GM18873 (cell line): ENCODE data around the gene ALAS1.
A peak's percentile ranks its signal among the peaks of the same experiment; 100 is the strongest.

Source experiments
- ATAC-seq: cut with Tn5 transposase; IDR thresholded peaks from one replicate; pipeline ENCODE4 v1.9.1; 2021; ENCODE audit warnings: mild to moderate bottlenecking, moderate library complexity, moderate number of reproducible peaks; ENCODE audit not compliant: unreplicated experiment, low FRiP score

The ALAS1 gene

DNA sequence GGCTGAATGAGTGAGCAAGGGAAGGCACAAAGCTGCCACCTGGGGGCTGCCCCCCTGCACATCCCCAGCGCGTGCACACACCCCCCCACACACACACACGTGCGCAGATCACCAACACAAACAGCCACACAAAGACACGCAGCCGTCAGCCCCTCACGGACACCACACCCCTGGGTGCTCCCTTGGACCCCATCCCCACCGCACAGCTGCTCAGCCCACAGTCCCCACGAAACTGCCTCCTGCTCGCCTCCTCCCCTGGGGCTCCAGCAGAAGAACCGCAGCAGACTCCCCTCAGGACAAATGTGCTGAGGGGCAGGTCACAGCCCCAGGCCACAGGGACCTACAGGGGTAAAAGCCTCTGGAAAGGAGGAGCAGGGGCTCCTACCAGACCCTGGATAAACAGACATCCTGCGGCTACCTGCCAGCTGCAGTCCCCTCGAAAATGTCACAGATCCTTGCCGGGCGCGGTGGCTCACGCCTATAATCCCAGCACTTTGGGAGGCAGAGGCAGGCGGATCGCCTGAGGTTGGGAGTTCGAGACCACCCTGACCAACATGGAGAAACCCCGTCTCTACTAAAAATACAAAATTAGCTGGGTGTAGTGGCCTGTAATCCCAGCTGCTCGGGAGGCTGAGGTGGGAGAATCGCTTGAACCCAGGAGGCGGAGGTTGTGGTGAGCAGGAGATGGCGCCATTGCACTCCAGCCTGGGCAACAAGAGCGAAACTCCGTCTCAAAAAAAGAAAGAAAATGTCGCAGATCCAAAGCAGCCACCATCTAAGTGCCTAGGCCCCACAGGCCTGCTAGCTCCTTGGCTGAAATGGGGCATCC, 34.5 kb downstream of the ALAS1 start:
- ATAC-seq: no peak

DNA sequence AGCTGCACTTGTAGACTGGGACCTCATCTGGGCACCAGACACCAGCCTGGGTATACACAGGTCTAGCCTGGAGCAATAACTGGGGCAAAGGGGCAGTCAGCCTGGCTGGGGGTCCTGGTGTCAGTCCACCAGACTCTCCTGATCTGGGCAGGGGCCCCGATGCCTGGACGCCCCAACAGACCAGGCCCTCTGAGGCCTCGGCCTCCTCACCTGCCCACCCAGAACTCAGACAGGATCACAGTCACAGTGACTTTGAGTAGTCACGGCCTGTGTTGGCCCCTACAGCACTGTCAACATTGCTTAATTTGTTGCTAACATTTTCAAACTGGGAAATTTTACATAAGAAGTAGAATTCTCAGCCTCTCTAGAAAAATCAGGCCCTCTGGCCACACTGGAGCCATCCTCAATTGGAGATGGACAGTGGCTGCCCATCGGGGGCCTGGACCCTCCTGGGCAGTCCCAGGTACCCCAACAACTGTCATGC, 35.2 kb downstream of the ALAS1 start:
- no peak for ATAC-seq

DNA sequence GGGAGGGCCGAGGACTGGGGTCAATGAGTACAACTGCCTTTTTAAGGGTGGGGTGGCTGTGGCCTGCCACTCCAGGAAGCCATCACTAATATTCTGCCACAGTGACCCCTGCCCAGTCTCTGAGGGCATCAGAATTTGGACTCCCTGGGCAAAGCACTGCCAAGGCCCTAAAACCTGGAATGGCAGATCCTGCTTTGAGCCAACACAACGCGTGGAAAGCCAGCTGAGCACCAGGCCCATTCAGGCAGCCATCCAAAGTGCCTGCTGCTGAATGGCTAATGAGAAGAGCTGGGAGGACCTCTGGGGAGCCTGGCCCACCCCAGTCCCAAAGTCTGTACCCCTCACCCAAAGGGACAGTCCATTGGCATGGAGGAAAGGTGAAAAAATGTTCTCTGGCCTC, 36.0 kb downstream of the ALAS1 start:
- no peak for ATAC-seq

DNA sequence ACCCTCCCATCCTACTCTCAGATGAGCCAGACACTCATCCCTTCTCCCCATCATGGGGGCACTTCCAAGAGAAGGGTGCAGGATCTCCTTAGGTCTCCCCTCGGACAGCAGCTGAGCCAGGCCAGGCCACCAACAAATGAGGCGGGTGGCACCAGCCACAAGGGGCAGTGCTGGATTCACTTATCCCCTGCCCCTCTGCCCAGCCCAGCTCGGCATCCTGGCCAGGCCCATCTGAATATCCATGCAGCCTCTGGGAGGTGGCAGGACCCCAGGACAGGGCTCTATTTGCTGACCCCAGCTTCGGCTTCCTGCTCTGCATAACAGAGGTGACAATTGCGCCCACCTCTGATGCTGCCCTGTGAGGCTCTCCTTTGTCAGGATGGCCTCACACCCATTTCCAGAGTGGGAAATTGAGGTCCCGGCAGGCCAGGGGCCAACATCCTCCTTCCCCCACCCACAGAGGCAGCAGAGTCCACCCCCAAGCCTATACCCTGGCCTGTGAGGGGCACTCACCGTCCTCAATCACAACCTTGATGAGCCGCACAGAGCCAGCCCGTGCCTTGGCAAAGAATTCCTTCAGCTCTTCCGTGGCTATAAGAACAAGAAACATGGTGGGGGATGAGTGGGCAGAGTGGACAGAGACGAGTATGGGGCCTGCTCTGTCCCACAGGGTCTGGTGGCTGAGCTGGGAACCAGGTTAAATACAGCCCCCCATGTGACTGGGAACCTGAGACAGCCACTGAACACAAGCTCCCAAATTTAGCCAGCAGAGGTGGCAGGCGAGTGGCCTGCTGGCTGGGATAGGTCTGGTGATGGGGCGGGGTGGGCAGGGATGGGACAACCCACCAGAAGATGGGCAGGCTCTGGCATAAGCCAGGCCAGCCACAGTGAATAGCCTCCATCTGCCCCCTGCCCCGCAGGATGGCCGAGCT, 36.8 kb downstream of the ALAS1 start:
- ATAC-seq: no peak

DNA sequence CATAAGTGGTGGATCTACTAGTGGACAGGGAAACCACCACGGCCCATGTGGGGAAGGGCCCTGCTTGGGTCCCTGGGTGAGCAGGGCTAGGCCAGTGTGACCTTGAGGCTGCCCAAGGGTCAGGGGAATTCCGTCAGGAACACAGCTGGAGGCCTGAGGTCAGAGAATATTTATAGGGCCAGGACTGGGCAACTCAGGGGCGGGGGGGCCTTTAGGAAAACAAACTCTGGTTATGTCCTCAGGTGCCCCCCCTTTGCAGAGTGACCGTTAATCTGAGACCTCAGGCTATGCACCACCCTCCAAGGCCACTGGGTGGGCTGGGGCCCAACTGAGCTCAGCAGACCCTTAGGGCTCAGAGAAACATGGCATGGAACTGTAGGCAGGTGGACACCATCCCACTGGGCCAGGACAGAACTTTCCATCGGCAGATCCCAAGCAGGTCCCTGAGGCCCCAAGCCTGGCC, 38.5 kb downstream of the ALAS1 start:
- ATAC-seq: no peak

DNA sequence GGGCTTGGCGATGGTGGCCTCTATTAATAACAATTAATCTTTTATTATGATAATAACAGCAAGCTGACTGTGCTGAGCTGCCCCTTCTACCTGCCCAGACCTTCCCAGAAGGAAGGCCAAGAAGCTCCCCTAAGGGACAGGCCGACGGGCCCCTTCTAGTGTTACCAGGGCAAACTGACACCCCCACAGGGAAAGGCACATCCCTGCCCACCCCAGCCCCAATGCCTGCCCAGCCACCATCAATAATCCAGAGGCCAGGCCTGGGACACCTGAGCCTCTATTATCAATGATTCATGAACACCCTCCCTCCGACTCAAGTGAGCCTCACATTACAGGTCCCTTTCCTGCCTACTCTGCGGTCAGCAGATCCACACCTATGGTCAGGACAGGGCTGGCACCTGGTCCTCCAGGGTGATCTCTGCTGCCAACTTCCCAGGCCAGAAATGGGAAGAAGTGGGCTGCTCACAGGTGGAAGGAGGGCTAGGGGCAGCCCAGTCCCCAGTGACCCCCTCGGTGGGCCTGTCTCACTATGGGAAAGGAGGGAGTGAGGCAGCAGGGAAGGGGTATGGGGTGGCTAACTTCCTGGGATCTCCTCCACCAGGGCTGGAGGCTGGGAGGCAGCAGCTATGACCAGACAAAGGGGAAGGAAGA, 39.2 kb downstream of the ALAS1 start:
- no peak for ATAC-seq

DNA sequence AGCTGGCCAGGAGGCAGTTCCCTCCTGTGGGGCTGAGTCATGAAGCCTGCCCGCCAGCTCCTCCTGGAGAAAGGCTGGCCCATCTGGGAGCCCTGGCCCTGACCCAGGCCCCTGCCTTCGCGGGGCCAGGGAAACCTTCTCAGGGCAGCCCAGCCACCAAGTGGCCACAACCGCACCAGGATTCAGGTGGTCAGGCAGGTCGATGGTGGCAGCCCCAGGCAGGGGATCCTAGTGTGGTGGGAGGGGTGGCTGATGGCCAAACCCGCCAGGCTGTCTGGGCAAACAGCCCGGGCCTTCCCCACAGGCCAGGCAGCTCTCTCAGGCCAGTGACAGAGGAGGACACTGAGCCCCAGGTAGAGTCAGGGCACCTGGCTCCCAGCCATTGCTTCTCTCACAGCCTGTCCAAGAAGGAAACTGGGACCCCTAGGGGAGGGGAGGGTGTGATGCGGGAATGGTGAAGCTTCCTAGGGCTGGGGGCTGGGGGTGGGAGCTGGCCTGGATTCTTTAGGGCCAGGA, 39.8 kb downstream of the ALAS1 start:
- no peak for ATAC-seq

DNA sequence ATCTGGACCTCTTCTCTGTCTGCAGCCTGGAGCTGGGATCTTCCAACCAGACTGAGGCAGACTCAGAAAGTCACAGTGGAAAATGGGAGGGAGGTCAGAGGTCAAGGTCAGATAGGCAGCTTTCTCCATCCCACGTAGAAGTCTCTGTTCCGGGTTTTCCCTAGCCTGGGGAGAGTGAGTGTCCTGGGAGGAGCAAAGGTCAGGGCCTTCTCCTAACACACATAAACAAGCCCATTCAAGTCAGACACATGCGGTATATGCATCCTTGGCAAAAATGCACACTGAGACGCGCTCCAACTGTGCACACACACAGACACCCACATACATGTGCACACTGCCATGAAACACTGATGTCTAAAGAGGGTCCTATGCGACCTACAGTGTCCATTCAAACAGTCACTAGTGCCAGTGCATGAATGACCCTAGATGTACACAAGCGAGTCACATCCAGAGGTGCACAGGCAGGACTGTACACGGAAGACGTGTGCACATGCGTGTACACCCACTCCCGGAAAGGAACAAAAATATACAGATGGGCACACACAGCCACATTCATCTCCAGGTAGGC, 40.3 kb downstream of the ALAS1 start:
- peak; percentile 6 for ATAC-seq

DNA sequence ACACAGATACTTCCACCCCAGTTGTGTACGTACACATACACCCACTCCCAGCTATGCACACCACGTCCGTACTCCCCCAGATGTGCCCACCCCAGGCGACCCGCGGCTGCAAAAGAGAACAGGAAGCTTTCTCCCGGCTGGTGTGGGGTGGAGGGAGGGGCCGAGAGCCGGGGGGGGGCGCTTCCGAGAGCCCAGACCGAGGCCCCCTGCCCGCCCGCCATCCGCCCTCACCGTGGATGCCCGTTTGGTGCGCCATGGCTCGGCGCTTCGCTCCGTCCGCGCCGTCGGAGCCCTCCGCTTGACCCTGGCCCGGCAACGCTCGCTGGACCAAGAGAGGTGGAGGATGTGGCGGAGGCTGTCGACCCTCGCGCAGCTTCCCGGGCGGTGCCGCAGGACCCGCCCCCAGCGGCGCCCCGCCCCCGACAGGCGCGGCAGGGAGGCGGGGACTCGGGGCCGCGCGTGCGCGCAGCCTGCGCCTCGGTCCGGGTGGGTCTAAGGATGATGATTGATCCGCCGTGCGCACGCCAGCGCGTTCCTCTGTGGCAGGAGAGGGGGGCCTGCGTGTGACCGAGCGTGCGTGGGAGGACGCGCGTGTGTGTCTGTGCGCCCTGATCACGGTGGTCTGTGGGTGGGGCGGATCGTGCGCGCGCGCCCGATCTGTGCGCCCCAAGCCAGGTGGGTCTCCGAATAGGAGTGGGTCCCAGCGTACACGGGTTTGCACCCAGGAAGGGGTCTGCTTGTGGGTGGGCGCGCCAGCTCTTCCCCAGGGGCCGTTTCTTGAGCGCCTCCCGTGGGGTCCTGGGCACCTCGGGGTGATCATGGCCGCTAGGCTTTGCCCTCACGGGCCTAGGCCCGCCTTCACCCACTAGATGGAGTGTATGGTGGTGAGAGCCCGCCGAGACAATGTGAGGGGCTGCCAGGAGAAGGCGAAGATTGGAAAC, 41.1 kb downstream of the ALAS1 start, which contains the start of gene TWF2:
Gene TWF2, minus strand, starts transcription at position 398 of the 941 bp plus-strand sequence. Its CDS starts 142 bp downstream, at position 256.
- ATAC-seq: peak; percentile 47

DNA sequence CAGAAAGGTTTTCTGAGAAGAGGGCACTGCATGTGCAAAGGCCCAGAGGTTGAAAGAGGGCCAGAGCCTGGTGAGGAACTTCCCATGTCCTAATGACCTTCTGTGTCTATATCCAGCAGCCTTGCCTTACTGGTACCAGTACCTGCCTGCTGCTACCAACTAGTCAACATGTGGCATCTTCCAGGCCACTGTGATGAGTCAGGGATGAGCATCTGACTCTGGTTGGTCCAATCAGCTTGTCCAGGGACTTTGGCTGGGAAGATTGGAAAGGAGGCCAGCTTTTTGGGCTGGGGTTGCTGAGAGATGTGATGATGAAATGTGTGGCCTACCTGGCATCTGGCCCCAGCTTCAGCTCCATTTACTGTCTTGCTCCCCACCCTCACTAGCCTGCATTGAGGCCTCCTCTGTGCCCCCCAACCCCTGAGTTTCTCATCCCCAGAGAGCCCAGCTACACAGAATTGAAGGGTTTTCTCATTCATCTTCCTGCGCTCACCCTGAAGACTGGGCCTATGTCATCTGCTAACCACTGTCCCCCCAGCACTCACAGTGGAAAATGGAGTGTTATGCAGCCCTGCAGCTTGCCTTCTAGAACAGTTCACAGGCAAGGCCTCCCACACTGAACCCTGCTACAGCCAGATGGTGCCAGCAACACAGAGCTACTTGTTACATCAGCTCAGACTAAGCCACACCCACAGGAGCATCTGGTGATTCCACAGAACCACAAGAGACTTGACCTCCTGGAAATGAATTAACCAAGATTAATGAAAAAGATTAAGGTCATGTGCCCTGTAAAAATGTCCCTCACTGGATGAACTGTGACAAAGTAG, 42.3 kb downstream of the ALAS1 start:
- no peak for ATAC-seq

DNA sequence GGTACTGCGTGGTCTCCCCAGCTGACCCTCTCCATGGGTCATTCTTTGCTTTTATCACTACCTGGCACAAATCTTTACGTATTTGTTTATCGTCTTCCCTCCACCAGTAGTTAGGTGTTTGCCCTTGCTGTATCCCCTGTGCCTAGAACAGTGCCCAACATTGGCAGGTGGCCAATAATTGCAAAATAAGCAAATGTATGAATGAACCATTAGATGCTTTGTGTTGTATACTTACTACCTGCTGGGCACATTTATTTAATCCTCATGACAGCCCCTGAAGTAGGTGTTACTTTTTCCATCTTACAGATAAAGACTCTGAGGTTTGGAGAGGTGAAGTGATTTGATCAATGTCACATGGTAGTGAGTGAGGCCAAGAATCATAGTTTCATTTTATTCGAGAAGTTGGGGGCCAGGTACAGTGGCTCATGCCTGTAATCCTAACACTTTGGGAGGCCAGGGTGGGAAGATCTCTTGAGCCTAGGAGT, 43.0 kb downstream of the ALAS1 start:
- ATAC-seq: no peak

DNA sequence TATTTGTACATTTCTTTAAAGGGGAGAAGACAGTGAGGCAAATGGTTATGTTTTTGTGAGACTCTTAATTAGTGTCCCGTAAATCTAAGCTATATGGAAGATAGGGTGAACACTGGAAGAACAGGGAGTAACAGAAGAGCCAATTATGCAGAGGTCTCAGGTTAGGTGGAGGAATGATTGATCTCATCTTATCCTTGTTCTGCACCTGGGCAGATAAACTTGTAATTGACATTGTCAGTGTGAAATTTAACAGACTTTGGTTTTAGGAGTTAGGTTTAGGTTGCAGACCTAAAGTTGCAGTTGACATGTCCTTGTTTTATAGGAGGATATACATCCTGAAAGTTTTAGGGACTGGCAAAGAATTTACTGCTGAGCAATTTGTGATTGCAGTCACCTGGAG, 44.1 kb downstream of the ALAS1 start:
- no peak for ATAC-seq

DNA sequence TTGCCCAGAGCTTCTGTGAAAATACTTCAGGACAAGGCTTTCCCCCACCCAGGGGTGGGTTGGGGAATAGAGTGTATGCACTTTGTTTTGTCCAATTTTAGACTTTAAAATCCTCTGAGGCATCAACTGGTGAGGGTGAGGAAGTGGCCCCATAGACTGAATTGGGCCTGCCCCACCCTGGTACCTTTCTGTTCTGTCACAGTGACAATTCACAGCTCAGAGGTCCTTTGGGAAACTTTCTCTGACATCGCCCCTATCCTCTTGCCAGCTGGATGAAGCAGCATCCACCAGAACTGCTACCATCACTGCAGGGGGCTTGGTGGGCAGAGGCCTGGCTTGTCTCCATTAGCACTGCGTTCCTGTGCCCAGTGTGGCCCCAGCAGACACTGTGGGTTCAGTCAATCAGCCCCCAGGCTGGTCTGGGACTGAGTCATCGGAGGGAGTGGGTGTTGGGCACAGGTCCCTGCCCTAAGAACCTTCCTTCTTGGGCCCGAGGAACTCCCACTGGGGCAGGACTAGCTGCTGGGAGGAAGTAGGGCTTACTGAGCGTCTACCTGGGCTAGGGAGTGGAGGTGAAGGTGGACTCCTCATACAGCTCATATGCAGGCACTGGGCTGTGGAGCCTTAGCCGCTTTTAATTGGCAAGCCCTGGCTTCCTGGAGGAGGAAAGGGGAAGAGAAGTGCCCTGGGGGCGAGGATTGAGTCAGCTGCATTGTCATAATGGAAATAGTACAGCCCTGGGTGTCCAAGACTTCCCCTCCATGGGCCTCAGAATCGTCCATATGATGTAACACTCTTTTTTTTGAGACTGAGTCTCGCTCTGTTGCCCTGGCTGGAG, 46.0 kb downstream of the ALAS1 start:
- no peak for ATAC-seq

DNA sequence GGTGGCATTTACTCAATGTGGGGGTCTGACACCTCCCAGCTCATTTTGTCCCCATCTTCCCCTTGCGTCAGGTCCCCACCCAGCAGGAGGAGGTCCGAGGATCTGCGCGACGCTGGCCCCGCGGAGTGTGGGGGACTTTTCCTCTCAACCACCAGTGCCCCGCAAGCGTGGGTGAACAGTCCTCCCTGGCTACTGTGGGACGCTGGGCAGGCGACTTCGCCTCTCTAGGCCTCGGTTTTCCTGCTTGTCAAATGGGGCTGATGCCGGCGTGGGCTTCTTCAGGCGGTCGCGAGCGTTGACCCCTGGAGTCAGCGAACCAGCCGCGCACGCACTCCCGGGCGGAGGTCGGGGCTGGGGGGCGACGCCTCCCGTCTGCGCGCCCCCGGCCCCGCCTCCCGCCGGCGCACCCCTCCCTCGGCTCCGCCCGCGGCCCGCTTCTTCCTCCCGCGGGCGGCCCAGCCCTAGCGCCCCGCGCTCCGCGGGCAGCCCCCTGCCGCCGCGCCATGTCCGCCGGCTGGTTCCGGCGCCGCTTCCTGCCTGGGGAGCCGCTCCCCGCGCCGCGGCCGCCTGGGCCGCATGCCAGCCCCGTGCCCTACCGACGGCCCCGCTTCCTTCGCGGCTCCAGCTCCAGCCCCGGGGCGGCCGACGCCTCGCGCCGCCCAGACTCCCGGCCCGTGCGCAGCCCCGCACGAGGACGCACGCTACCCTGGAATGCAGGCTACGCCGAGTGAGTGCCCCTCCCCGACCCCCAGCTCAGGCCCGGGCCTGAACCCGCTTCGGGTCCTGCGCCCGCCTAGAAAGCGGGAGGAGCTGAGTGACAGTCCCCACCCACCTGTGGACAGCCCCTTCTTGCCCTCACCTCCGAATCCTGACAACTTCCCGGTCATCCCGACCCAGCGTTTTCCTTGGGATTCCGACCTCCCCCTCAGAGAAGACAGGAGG, 47.6 kb downstream of the ALAS1 start, which contains the start of gene PPM1M:
Gene PPM1M, plus strand, starts transcription at position 438 of the 942 bp plus-strand sequence. Its CDS starts 66 bp downstream, at position 504.
- ATAC-seq: no peak

DNA sequence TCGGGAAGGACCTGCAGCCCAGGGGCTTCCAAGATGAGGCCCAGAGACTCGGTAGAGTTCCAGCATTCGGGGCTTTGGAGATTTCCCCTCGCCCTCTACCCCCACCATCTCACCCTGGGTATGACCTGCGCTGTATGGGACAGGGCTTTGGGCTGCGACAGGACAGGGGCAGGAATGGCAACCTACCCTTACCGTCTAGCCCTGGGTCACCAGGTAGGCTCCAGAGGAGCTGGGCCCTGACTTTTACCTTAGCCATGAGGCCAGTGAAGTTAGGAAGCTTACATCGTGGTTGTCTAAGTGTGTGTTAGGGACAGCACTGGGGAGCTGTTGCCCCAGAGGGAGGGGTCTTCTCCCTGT, 48.3 kb downstream of the ALAS1 start:
- no peak for ATAC-seq
